GM12873 (cell line): ENCODE results near the gene P3H1.
A peak's percentile ranks its signal among the peaks of the same experiment; 100 is the strongest.

ENCODE experiments used
- CTCF ChIP-seq: IDR thresholded peaks from 2 replicates; pipeline ENCODE4 v1.5.1; 2012; ENCODE audit warnings: low read depth, mild to moderate bottlenecking, moderate library complexity, low read length, control low read depth; ENCODE audit not compliant: insufficient read depth; ENCODE audit errors: missing control alignments

The P3H1 gene

GRCh38 chr1:42766741-42767509 lies at the start of gene P3H1, which contains the start of gene C1orf50:
P3H1 (minus strand) TSS chr1:42767028; CDS start chr1:42766971, 57 bp downstream.
C1orf50 (plus strand) TSS chr1:42767249; CDS start chr1:42767312, 63 bp downstream.
- peak; percentile 6 for TF ChIP-seq CTCF

- TF ChIP-seq CTCF = no peak
Measured at GRCh38 chr1:42815941-42816584, 49.2 kb upstream of the P3H1 start.

GRCh38 chr1:42807056-42807668 lies 40.3 kb upstream of the P3H1 start:
- TF ChIP-seq CTCF = no peak

GRCh38 chr1:42806593-42806992 lies 39.8 kb upstream of the P3H1 start:
- TF ChIP-seq CTCF = no peak

- TF ChIP-seq CTCF = no peak
Measured at GRCh38 chr1:42806171-42806570, 39.3 kb upstream of the P3H1 start.

- no peak for TF ChIP-seq CTCF
Measured at GRCh38 chr1:42801832-42802473, 35.1 kb upstream of the P3H1 start.

GRCh38 chr1:42797979-42798378 lies 31.2 kb upstream of the P3H1 start:
- TF ChIP-seq CTCF = no peak
